ENCODE measurements around the gene PLCH1.

DNA sequence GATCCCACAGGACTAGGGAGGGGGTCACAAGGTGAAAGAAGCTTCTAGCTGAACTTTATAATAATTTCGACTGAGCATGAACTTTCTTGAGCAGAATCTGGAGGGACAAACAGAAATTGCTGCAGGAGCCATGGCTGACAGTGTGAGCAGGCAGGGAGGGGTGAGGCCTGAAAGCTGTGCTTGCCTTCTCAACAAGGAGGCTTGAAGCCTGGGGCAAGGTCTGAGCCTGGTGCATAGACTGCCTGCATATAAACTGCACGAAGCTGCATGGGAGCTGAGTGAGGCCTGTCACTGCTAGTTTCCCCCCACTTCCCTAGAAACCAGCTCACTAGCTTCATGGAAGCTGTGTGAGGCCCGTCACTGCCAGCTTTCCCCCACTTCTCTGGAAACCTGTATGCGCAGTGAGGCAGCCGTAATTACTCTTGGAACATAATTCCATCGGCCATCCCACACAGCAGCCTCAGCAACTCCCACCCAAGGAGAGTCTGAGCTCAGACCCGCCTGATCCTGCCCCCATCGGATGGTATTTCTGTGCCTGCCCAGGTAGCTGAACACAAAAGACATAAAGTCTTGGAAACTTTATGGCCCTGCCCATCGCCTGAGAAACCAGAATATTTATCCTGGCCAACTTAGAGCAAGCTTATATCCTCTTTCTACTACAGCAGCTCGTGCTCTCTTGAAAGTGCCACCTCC, 136.5 kb downstream of the PLCH1 start:
- no peak for TF ChIP-seq ARNTL (CRISPR knock-in tag; IDR thresholded peaks at IDR 0.05; ENCODE audit: borderline replicate concordance, low read depth)
- no peak for TF ChIP-seq SNAI2 (CRISPR knock-in tag; IDR thresholded peaks at IDR 0.05)
- no peak for TF ChIP-seq TOX (CRISPR knock-in tag; IDR thresholded peaks at IDR 0.05; ENCODE audit: borderline replicate concordance)
